SK-N-SH (cell line): ENCODE results near the gene PAPOLA. TPM values are rescaled to one million over a fixed set of nuclear protein-coding genes. Genes with fewer than 3 reads are reported as not detected.

ENCODE experiments used
- CTCF ChIA-PET: fragments of 300-600, 350-600 bp; formaldehyde crosslinking; extraction: SDS; loops from one replicate; lab custom pipeline; 2021; lab: Yijun Ruan, JAX
- POLR2A ChIA-PET: fragments of 350-600 bp; sonication (Branson Sonifier 250); formaldehyde crosslinking; extraction: SDS; loops from one replicate; lab custom pipeline; 2020; ENCODE audit warnings: antibody characterized with exemption, inconsistent platforms; lab: Yijun Ruan, JAX
- DNase-seq: peaks from one replicate; pipeline ENCODE4 v3.0.0; 2012
- H2AFZ ChIP-seq: fragments of 200-600 bp; sonication (generic); 2 replicates; pipeline ENCODE4 v1.8.1; 2016; ENCODE audit warnings: antibody characterized with exemption, mild to moderate bottlenecking, low read depth
- H3F3A ChIP-seq: fragments of 200-600 bp; sonication (generic); replicated peaks from 2 replicates; pipeline ENCODE3; 2016; ENCODE audit warnings: antibody characterized with exemption, mild to moderate bottlenecking; ENCODE audit not compliant: insufficient read depth
- H3K27ac ChIP-seq, 2 experiments: fragments of 200-500 bp in 1 of 2; fragments of 200-600 bp in 1 of 2; sonication (Bioruptor generic) in 1 of 2; sonication (generic), shearing (Covaris generic) in 1 of 2; 2 replicates each; pipeline versions ENCODE4 v1.5.1 to v1.6.1; 2014 to 2016; ENCODE audit warnings: low read depth in 2 of 2, inconsistent platforms in 1 of 2, low read length in 1 of 2, mild to moderate bottlenecking in 1 of 2, mixed read lengths in 1 of 2
- H3K27me3 ChIP-seq: fragments of 200-600 bp; sonication (generic), shearing (Covaris generic); 2 replicates; pipeline ENCODE4 v1.6.1; 2016; ENCODE audit warnings: mixed run types; ENCODE audit not compliant: insufficient read depth
- H3K36me3 ChIP-seq, 2 experiments: fragments of 200-500 bp in 1 of 2; fragments of 200-600 bp in 1 of 2; sonication (Bioruptor generic) in 1 of 2; sonication (generic) in 1 of 2; replicated peaks in 1 of 2; 2 replicates each; pipeline versions ENCODE3 to v1.5.1; 2014 to 2016; ENCODE audit warnings: low read length in 1 of 2, mild to moderate bottlenecking in 1 of 2; ENCODE audit not compliant: insufficient read depth in 2 of 2, control insufficient read depth in 1 of 2
- H3K4me1 ChIP-seq, 2 experiments: fragments of 200-500 bp in 1 of 2; fragments of 200-600 bp in 1 of 2; sonication (Bioruptor generic) in 1 of 2; sonication (generic), shearing (Covaris generic) in 1 of 2; 2 replicates each; pipeline versions ENCODE4 v1.5.1 to v1.6.1; 2014 to 2016; ENCODE audit warnings: low read depth in 1 of 2, low read length in 1 of 2, mixed run types in 1 of 2; ENCODE audit not compliant: insufficient read depth in 2 of 2, control insufficient read depth in 1 of 2
- H3K4me2 ChIP-seq: fragments of 200-600 bp; sonication (generic), shearing (Covaris generic); 2 replicates; pipeline ENCODE4 v1.6.1; 2017; ENCODE audit warnings: mixed run types
- H3K4me3 ChIP-seq, 2 experiments: fragments of 200-500 bp in 1 of 2; fragments of 200-600 bp in 1 of 2; sonication (Bioruptor generic) in 1 of 2; sonication (generic), shearing (Covaris generic) in 1 of 2; 2 replicates each; pipeline versions ENCODE4 v1.5.1 to v1.8.1; 2014 to 2016; ENCODE audit warnings: low read depth in 2 of 2, inconsistent platforms in 1 of 2, low read length in 1 of 2, mild to moderate bottlenecking in 1 of 2, mixed read lengths in 1 of 2, moderate library complexity in 1 of 2
- H3K79me2 ChIP-seq: fragments of 200-600 bp; sonication (generic); 2 replicates; pipeline ENCODE4 v1.8.1; 2017; ENCODE audit warnings: mild to moderate bottlenecking; ENCODE audit not compliant: insufficient read depth
- H3K9ac ChIP-seq: fragments of 200-600 bp; sonication (generic); 2 replicates; pipeline ENCODE4 v1.6.1; 2017; ENCODE audit warnings: mixed run types
- H3K9me2 ChIP-seq: fragments of 200-600 bp; sonication (generic); 2 replicates; pipeline ENCODE4 v1.6.1; 2017; ENCODE audit warnings: mixed run types
- H3K9me3 ChIP-seq: fragments of 200-600 bp; sonication (generic); 2 replicates; pipeline ENCODE4 v1.6.1; 2017; ENCODE audit warnings: mixed run types, mild to moderate bottlenecking, moderate library complexity
- H4K20me1 ChIP-seq: fragments of 200-600 bp; sonication (generic); 2 replicates; pipeline ENCODE4 v1.6.1; 2017; ENCODE audit warnings: mild to moderate bottlenecking, mixed run types; ENCODE audit not compliant: insufficient read depth
- ELF1 ChIP-seq: IDR thresholded peaks from 2 replicates; pipeline ENCODE4 v1.4.0; 2012
- EZH2phosphoT487 ChIP-seq: fragments of 200-600 bp; sonication (generic); IDR thresholded peaks from 2 replicates; pipeline ENCODE4 v1.6.1; 2017; ENCODE audit warnings: low read depth, mixed run types, mild to moderate bottlenecking, antibody characterized with exemption, moderate library complexity, borderline replicate concordance
- FOXJ3 ChIP-seq: sonication (generic); formaldehyde crosslinking; IDR thresholded peaks from 2 replicates; pipeline ENCODE4 v1.5.1; 2020; ENCODE audit warnings: mild to moderate bottlenecking, missing genetic modification reagents
- GABPA ChIP-seq: IDR thresholded peaks from 2 replicates; pipeline ENCODE4 v1.4.0; 2012; ENCODE audit warnings: low read depth, mild to moderate bottlenecking
- GATA2 ChIP-seq: sonication (generic); formaldehyde crosslinking; IDR thresholded peaks from 2 replicates; pipeline ENCODE4 v1.5.0; 2020; ENCODE audit warnings: mild to moderate bottlenecking, missing genetic modification reagents
- IRF3 ChIP-seq: fragments of 150-350 bp; IDR thresholded peaks from 2 replicates; pipeline ENCODE4 v1.6.1; 2016; ENCODE audit warnings: mild to moderate bottlenecking, low read depth, low read length
- JUND ChIP-seq: IDR thresholded peaks from 2 replicates; pipeline ENCODE4 v1.4.0; 2012
- MAX ChIP-seq: IDR thresholded peaks from 2 replicates; pipeline ENCODE4 v1.4.0; 2012; ENCODE audit warnings: low read depth
- MEF2A ChIP-seq: IDR thresholded peaks from 2 replicates; pipeline ENCODE4 v1.4.0; 2012; ENCODE audit warnings: low read depth, borderline replicate concordance
- MXI1 ChIP-seq: IDR thresholded peaks from 2 replicates; pipeline ENCODE4 v1.6.1; 2012; ENCODE audit warnings: mild to moderate bottlenecking, low read depth, low read length, improper control_type of control experiment
- PBX3 ChIP-seq: IDR thresholded peaks from 2 replicates; pipeline ENCODE4; 2012
- POLR2AphosphoS5 ChIP-seq: IDR thresholded peaks from 2 replicates; pipeline ENCODE4 v1.6.1; 2012; ENCODE audit warnings: low read depth, low read length
- RAD21 ChIP-seq: IDR thresholded peaks from 2 replicates; pipeline ENCODE4 v1.6.1; 2012; ENCODE audit warnings: mild to moderate bottlenecking, low read length
- REST ChIP-seq: IDR thresholded peaks from 2 replicates; pipeline ENCODE4 v1.6.1; 2012; ENCODE audit warnings: mild to moderate bottlenecking, low read depth, low read length, moderate library complexity
- RXRA ChIP-seq: IDR thresholded peaks from 2 replicates; pipeline ENCODE4 v1.4.0; 2012; ENCODE audit warnings: low read depth, mild to moderate bottlenecking, borderline replicate concordance
- TAF1 ChIP-seq: IDR thresholded peaks from 2 replicates; pipeline ENCODE4 v1.6.1; 2012; ENCODE audit warnings: low read depth, mild to moderate bottlenecking, low read length, moderate library complexity, borderline replicate concordance
- TCF12 ChIP-seq: IDR thresholded peaks from 2 replicates; pipeline ENCODE4 v1.4.0; 2012
- TEAD4 ChIP-seq: IDR thresholded peaks from 2 replicates; pipeline ENCODE4 v1.4.0; 2012; ENCODE audit warnings: mild to moderate bottlenecking, borderline replicate concordance; ENCODE audit not compliant: insufficient read depth
- USF1 ChIP-seq: IDR thresholded peaks from 2 replicates; pipeline ENCODE4 v1.4.0; 2012; ENCODE audit warnings: low read depth, borderline replicate concordance
- YY1 ChIP-seq: IDR thresholded peaks from 2 replicates; pipeline ENCODE4 v1.4.0; 2012; ENCODE audit warnings: low read depth, mild to moderate bottlenecking
- WGBS: methylation state at CpG from one replicate; pipeline ENCODE4 v1.1.6; 2017; ENCODE audit warnings: low lambda C conversion rate; 5-methylcytosine and 5-hydroxymethylcytosine counted together
- polyA plus RNA-seq, 3 experiments: library from polyadenylated mRNA; depleted of rRNA; stranded (reverse); fragments of >200 nt; gene quantifications; 2 replicates each; pipeline ENCODE4 v1.2.3, GENCODE V29; 2012

Gene PAPOLA
- polyA plus RNA-seq, 1 of the 3 experiments (the other 2 are of a cell fraction): 53.7 TPM

- Histone ChIP-seq H3K79me2 (no peaks in the 10 kb centered on the region), H3K4me2 (no peak overlapping the region), H3K9me3 (no peaks in the 10 kb centered on the region), H3K4me1 (peaks cover 0 to 2% of the 10 kb centered on the region in 2 experiments; a peak in 1 of 4 replicates), H3F3A (no peaks in the 10 kb centered on the region), H2AFZ (no peak overlapping the region), H4K20me1 (no peaks in the 10 kb centered on the region), H3K9ac (no peak overlapping the region), H3K9me2 (no peaks in the 10 kb centered on the region), H3K27ac (no peak overlapping the region), H3K4me3 (no peak overlapping the region), H3K27me3 (no peaks in the 10 kb centered on the region; the same call in 1 of the 2 replicates), H3K36me3 (no peaks in the 10 kb centered on the region)
- POLR2A ChIA-PET: no interaction called here
- WGBS: 76% methylated on average over 20 of the region's 20 CpGs
- peak; percentile 3 for DNase-seq
- TF ChIP-seq TCF12 (no peak), EZH2phosphoT487 (no peak), TEAD4 (no peak), POLR2AphosphoS5 (no peak), ELF1 (no peak), MEF2A (no peak), MXI1 (no peak), IRF3 (no peak), TAF1 (no peak), YY1 (no peak), JUND (no peak)
- CTCF ChIA-PET: interaction anchor here (0.6 to 11.6 kb wide), 22 partner anchors 8 to 395 kb away, joined by 3 to 170 read pairs (median 6); no protein-coding TSS in a partner anchor
Measured at GRCh38 chr14:96584907-96585671, 82.9 kb downstream of the PAPOLA start.

GRCh38 chr14:96585672-96586013 is 83.5 kb downstream of the PAPOLA start:
- TF ChIP-seq GABPA: no peak
- TF ChIP-seq TCF12: no peak
- no peak for TF ChIP-seq USF1
- no peak for TF ChIP-seq GATA2 (CRISPR knock-in tag)
- no peak for TF ChIP-seq FOXJ3
- no peak for TF ChIP-seq RAD21
- no peak for TF ChIP-seq RXRA
- TF ChIP-seq POLR2AphosphoS5: no peak
- no peak for TF ChIP-seq MAX
- TF ChIP-seq EZH2phosphoT487: no peak
- no peak for TF ChIP-seq PBX3
- no peak for TF ChIP-seq REST
- TF ChIP-seq, all 33 proteins: peak for 0
- ChIA-PET POLR2A (no interaction called here), CTCF (interaction anchor here (1.3 to 11.6 kb wide), 8 partner anchors 8 to 394 kb away, joined by 3 to 118 read pairs (median 6); no protein-coding TSS in a partner anchor)
- H3K9me3 ChIP-seq: no peaks in the 10 kb centered on the region
- H3K79me2 ChIP-seq: no peaks in the 10 kb centered on the region
- H3K27me3 ChIP-seq: no peaks in the 10 kb centered on the region; the same call in 1 of the 2 replicates
- no peak overlapping the region for H3K4me2 ChIP-seq
- no peaks in the 10 kb centered on the region for H3F3A ChIP-seq
- H3K36me3 ChIP-seq: no peaks in the 10 kb centered on the region
- WGBS: 90% methylated on average over 3 of the region's 3 CpGs
- no peaks in the 10 kb centered on the region for H3K9me2 ChIP-seq
- H3K9ac ChIP-seq: no peak overlapping the region
- no peak overlapping the region for H2AFZ ChIP-seq
- H4K20me1 ChIP-seq: no peaks in the 10 kb centered on the region
- H3K4me3 ChIP-seq: no peak overlapping the region
- no peak overlapping the region for H3K27ac ChIP-seq
- H3K4me1 ChIP-seq: peaks cover 0 to 2% of the 10 kb centered on the region in 2 experiments; a peak in 1 of 4 replicates
- DNase-seq: peak; percentile 0
